ENCODE measurements around the gene SMCO1. TPM values are rescaled to one million over a fixed set of nuclear protein-coding genes. Genes with fewer than 3 reads are reported as not detected.

The SMCO1 gene
- total and polyA plus RNA-seq, 11 donors, result 2.6 to 130 (median 50.0) TPM

- Histone ChIP-seq H3K4me3 (no peak overlapping the region), H3K27ac (peak overlapping the region in 1 of 12 donors; percentile 1), H3K4me1 (peaks cover 0 to 10% (median 1%) of the 10 kb centered on the region in 12 donors), H3K36me3 (no peaks in the 10 kb centered on the region), H3K27me3 (no peaks in the 10 kb centered on the region), H3K9me3 (peaks cover 0 to 42% (median 27%) of the 10 kb centered on the region in 12 donors)
- intact Hi-C loops (cut with DNase I), result loop anchor here in 8 of 10 donors (1.0 to 10.0 kb wide), 8 partner anchors 32 to 454 kb away; no protein-coding TSS in a partner anchor
- peak in 4 of 5 donors; percentile 59 to 70 (median 66) for DNase-seq
- peak; percentile 66 to 82 (median 78) for ATAC-seq
- WGBS, 4 donors, result 34 to 41% (median 37%) methylated on average over 12 of the region's 12 CpGs
- TF ChIP-seq CTCF (IDR thresholded peaks at IDR 0.05), result peak; percentile 45 to 72 (median 61)
- TF ChIP-seq POLR2A (IDR thresholded peaks at IDR 0.05), result no peak
Observed at GRCh38 chr3:196518966-196519717, 4.0 kb upstream of the SMCO1 start.

- DNase-seq (peak in 1 of 5 donors; percentile 29), ATAC-seq (no peak)
- H3K36me3 ChIP-seq, result no peaks in the 10 kb centered on the region
- H3K9me3 ChIP-seq, result peaks cover 0 to 42% (median 27%) of the 10 kb centered on the region in 12 donors
- WGBS, 4 donors, result 74 to 85% (median 78%) methylated on average over 2 of the region's 2 CpGs
- no peak overlapping the region for H3K4me3 ChIP-seq
- H3K27ac ChIP-seq, result no peak overlapping the region
- peaks cover 0 to 10% (median 1%) of the 10 kb centered on the region in 12 donors for H3K4me1 ChIP-seq
- TF ChIP-seq CTCF (IDR thresholded peaks at IDR 0.05), result no peak
- TF ChIP-seq POLR2A (IDR thresholded peaks at IDR 0.05), result no peak
- H3K27me3 ChIP-seq, result no peaks in the 10 kb centered on the region
- intact Hi-C loops (cut with DNase I), result loop anchor here in 7 of 10 donors (2.0 to 10.0 kb wide), 7 partner anchors 31 to 453 kb away; no protein-coding TSS in a partner anchor
Observed at GRCh38 chr3:196517919-196518318, 2.8 kb upstream of the SMCO1 start.

GRCh38 chr3:196517162-196517800, 2.1 kb upstream of the SMCO1 start:
- no peak for ATAC-seq
- TF ChIP-seq POLR2A (IDR thresholded peaks at IDR 0.05), result no peak
- no peak for TF ChIP-seq CTCF (IDR thresholded peaks at IDR 0.05)
- H3K27me3 ChIP-seq, result no peaks in the 10 kb centered on the region
- DNase-seq, result no peak
- intact Hi-C loops (cut with DNase I), result loop anchor here in 7 of 10 donors (5.0 to 10.0 kb wide), 5 partner anchors 245 to 452 kb away; no protein-coding TSS in a partner anchor
- H3K4me1 ChIP-seq, result peaks cover 0 to 10% (median 1%) of the 10 kb centered on the region in 12 donors
- no peaks in the 10 kb centered on the region for H3K36me3 ChIP-seq
- 85 to 87% (median 86%) methylated on average over 2 of the region's 2 CpGs for WGBS, 4 donors
- no peak overlapping the region for H3K27ac ChIP-seq
- peaks cover 0 to 42% (median 27%) of the 10 kb centered on the region in 12 donors for H3K9me3 ChIP-seq
- H3K4me3 ChIP-seq, result no peak overlapping the region

GRCh38 chr3:196514350-196514716, 813 bp downstream of the SMCO1 start:
- Histone ChIP-seq H3K9me3 (peaks cover 0 to 20% (median 13%) of the 10 kb centered on the region in 12 donors), H3K27ac (peak overlapping the region in 11 of 12 donors; percentile 9 to 95 (median 84)), H3K36me3 (peaks cover 0 to under 1% (median 0%) of the 10 kb centered on the region in 9 donors), H3K4me1 (peaks cover 0 to 10% (median 1%) of the 10 kb centered on the region in 12 donors), H3K27me3 (no peaks in the 10 kb centered on the region), H3K4me3 (peak overlapping the region in 10 of 12 donors; percentile 0 to 53 (median 34))
- ATAC-seq, result no peak
- TF ChIP-seq CTCF (IDR thresholded peaks at IDR 0.05) (no peak), POLR2A (IDR thresholded peaks at IDR 0.05) (no peak)
- intact Hi-C loops (cut with DNase I), result loop anchor here in 1 of 10 donors (10.0 kb wide), 1 partner anchor 450 kb away; no protein-coding TSS in a partner anchor
- DNase-seq, result no peak
- 94 to 99% (median 95%) methylated on average over 1 of the region's 1 CpG for WGBS, 4 donors
